ENCODE results near the gene ALPP. TPM values are rescaled to one million over a fixed set of nuclear protein-coding genes. Genes with fewer than 3 reads are reported as not detected.
"Not testable (repeated sequence)": the region's sequence is repeated elsewhere in the genome, so short reads cannot be mapped to it uniquely, and the experiment has no call there.

The ALPP gene
- total RNA-seq, 2 experiments from 2014 or later: not detected

DNA sequence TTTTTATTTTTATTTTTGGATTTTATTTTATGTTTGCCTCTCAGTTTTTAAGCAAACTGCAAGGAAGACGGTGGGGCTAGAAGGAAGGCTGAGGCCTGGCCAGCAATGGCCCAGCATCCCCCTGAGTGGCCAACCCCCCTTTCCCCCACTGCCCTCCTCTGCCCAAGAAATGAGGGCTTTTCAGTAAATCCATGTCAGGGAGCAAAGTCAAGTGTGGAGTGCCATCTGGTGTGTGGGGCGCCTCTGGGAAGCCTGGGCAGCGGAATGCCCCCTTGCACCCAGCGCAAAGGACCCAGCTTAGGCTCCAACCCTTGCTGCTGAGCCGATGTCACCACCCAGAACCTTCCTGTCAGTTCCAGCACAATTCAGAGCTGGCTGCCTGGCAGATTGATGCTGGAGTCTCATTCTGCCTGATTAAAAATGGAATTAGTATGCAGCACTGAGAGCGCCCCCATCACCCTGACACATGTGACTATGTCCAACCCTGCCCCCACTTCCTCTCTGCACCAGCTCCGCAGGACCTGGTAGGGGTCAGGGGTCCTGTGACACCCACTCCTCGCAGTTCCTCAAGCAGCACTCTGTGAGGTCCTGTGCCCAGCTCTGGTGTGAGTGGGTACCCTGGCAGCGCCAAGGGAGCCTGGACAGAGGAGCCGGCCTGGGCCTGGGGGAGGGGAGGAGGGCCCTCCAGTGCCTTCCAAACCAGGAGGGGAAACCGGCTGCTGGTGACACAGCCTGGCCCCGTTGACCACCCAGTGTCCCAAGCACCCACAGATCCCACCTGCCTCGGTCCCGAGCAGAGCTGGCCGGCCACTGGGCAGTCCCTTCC, 9.2 kb upstream of the ALPP start:
- CTCF ChIA-PET (ENCODE audit: unreplicated experiment): no interaction called here
- no peak overlapping the region for H3K4me2 ChIP-seq (ENCODE audit: low read length)
- intact Hi-C loops (cut with micrococcal nuclease; ENCODE audit: unreplicated experiment): loop anchor here (10.0 kb wide), 1 partner anchor 155 kb away; the partner anchor contains the start of genes CHRND and PRSS56
- H3K27ac ChIP-seq (ENCODE audit: low read depth, low read length, poor library complexity, severe bottlenecking): no peak overlapping the region
- DNase-seq (ENCODE audit: low spot score): no peak
- POLR2A ChIA-PET: no interaction called here
- no peaks in the 10 kb centered on the region for H3K79me2 ChIP-seq (ENCODE audit: insufficient read depth, low read depth, low read length)
- no TSS peak for BruUV-seq (replicated peaks)
- no peaks in the 10 kb centered on the region for H3K9me2 ChIP-seq (ENCODE audit: insufficient read depth, low read length)
- no peaks in the 10 kb centered on the region for H4K20me1 ChIP-seq (ENCODE audit: insufficient read depth, low read length)
- H3K4me3 ChIP-seq (ENCODE audit: low read depth, low read length, poor library complexity, severe bottlenecking): no peak overlapping the region
- no peak for TF ChIP-seq CTCF (conservative IDR thresholded peaks at IDR 0.05; ENCODE audit: low read length)
- TF ChIP-seq EZH2phosphoT487 (IDR thresholded peaks at IDR 0.05; ENCODE audit: borderline replicate concordance, low read depth, low read length): no peak
- no peaks in the 10 kb centered on the region for H3K9me3 ChIP-seq (ENCODE audit: low read length)
- no peak overlapping the region for H2AFZ ChIP-seq (ENCODE audit: low read length)
- H3K36me3 ChIP-seq (ENCODE audit: insufficient read depth, low read length): no peaks in the 10 kb centered on the region
- peaks cover 10% of the 10 kb centered on the region for H3K4me1 ChIP-seq (ENCODE audit: insufficient read depth, low read length, poor library complexity, severe bottlenecking)

GRCh38 chr2:232370007-232370406, 8.5 kb upstream of the ALPP start:
- CTCF ChIA-PET (ENCODE audit: unreplicated experiment); H3K4me2 ChIP-seq (ENCODE audit: low read length); H3K79me2 ChIP-seq (ENCODE audit: insufficient read depth, low read depth, low read length); H3K36me3 ChIP-seq (ENCODE audit: insufficient read depth, low read length); H3K9me2 ChIP-seq (ENCODE audit: insufficient read depth, low read length); H3K4me1 ChIP-seq (ENCODE audit: insufficient read depth, low read length, poor library complexity, severe bottlenecking); H3K4me3 ChIP-seq (ENCODE audit: low read depth, low read length, poor library complexity, severe bottlenecking); BruUV-seq (replicated peaks); DNase-seq (ENCODE audit: low spot score); H2AFZ ChIP-seq (ENCODE audit: low read length); H3K27ac ChIP-seq (ENCODE audit: low read depth, low read length, poor library complexity, severe bottlenecking); POLR2A ChIA-PET; H3K9me3 ChIP-seq (ENCODE audit: low read length); H4K20me1 ChIP-seq (ENCODE audit: insufficient read depth, low read length): not testable (repeated sequence)
- intact Hi-C loops (cut with micrococcal nuclease; ENCODE audit: unreplicated experiment): loop anchor here (2.0 kb wide), 1 partner anchor 71 kb away; no protein-coding TSS in a partner anchor

- intact Hi-C loops (cut with micrococcal nuclease; ENCODE audit: unreplicated experiment): no loop called here
- POLR2A ChIA-PET: interaction anchor here (0.6 kb wide), 2 partner anchors 55 to 1010 kb away, joined by 3 read pairs; no protein-coding TSS in a partner anchor
- no TSS peak for BruUV-seq (replicated peaks)
Measured at GRCh38 chr2:232372231-232373208, 6.0 kb upstream of the ALPP start.

More at GRCh38 chr2:232372231-232373208, 6.0 kb upstream of the ALPP start:
- H4K20me1 ChIP-seq (ENCODE audit: insufficient read depth, low read length): no peaks in the 10 kb centered on the region
- H3K36me3 ChIP-seq (ENCODE audit: insufficient read depth, low read length): no peaks in the 10 kb centered on the region
- H3K4me2 ChIP-seq (ENCODE audit: low read length): no peak overlapping the region
- no peak overlapping the region for H3K27ac ChIP-seq (ENCODE audit: low read depth, low read length, poor library complexity, severe bottlenecking)
- H3K4me3 ChIP-seq (ENCODE audit: low read depth, low read length, poor library complexity, severe bottlenecking): no peak overlapping the region
- H2AFZ ChIP-seq (ENCODE audit: low read length): no peak overlapping the region
- H3K79me2 ChIP-seq (ENCODE audit: insufficient read depth, low read depth, low read length): no peaks in the 10 kb centered on the region
- no peaks in the 10 kb centered on the region for H3K9me3 ChIP-seq (ENCODE audit: low read length)
- H3K9me2 ChIP-seq (ENCODE audit: insufficient read depth, low read length): no peaks in the 10 kb centered on the region
- no peak for TF ChIP-seq EZH2phosphoT487 (IDR thresholded peaks at IDR 0.05; ENCODE audit: borderline replicate concordance, low read depth, low read length)
- no peak for TF ChIP-seq CTCF (conservative IDR thresholded peaks at IDR 0.05; ENCODE audit: low read length)
- DNase-seq (ENCODE audit: low spot score): no peak
- CTCF ChIA-PET (ENCODE audit: unreplicated experiment): interaction anchor here (0.5 to 0.6 kb wide), 2 partner anchors 44 to 72 kb away, joined by 3 read pairs; no protein-coding TSS in a partner anchor
- H3K4me1 ChIP-seq (ENCODE audit: insufficient read depth, low read length, poor library complexity, severe bottlenecking): peaks cover 9% of the 10 kb centered on the region
